Germinal center (tissue), 1 donor: ENCODE measurements around the gene EFCAB10.
A peak's percentile ranks its signal among the peaks of the same experiment; 100 is the strongest.

ENCODE experiments used
- DNase-seq: peaks from one replicate; pipeline ENCODE4 v3.0.0; 2012; ENCODE audit warnings: mixed read lengths, low spot score

EFCAB10 gene, protein sequence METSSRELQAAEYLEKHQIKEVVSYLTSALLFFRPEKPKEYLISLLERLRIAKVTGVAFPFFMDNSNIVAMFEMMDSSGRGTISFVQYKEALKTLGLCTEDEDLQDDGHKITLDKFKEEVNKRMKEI

DNA sequence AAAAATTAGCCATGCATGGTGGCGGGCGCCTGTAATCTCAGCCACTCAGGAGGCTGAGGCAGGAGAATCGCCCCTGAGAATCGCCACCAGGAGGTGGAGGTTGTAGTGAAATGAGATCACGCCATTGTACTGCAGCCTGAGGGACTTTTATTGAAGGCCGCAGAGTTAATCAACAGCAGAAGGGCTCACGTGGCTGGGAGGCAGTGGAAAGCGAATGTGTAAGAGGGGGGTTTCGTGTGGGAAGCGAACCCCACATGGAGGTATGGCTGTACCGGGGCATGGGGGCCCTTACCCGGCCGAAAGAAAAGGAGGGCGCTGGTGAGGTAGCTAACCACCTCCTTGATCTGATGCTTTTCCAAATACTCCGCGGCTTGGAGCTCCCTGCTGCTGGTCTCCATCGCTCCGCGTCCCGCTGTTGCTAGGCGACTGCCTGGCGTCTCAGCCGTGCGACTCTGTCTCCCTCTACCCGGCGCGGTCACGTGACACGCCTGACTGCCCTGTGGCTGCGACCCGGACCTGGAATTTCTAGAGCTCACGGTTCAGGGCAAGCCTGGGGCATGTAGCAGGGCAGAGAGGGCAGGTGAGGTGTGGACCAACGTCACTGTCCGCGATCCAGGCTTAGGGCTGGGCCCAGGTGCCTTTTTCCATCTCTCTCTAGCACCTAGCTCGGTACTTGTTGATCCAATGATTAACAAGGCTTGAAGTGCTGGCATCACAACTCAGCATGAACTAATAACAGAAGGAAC lies at the start of gene EFCAB10:
TSS of gene EFCAB10 (minus strand) at position 428 of the 746 bp plus-strand sequence. CDS start at position 398, 30 bp downstream.
- peak; percentile 72 for DNase-seq

DNA sequence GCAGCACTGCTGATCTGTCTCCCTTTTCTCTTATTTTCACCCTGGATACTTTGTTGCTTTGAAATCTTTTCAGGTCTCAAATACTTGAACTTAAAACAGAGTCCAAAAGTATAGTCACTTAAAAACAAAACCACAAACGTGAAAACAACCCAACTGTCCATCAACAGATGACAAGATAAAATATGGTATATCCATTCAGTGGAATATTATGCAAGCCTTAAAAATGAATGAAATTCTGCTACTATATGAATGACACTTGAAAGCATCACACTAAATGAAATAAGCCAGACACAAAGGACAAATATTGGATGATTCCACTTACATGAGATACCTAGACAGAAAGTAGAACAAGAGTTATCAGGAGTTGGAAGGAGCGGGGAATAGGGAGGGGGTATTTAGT lies 44.7 kb upstream of the EFCAB10 start:
- DNase-seq = no peak

DNA sequence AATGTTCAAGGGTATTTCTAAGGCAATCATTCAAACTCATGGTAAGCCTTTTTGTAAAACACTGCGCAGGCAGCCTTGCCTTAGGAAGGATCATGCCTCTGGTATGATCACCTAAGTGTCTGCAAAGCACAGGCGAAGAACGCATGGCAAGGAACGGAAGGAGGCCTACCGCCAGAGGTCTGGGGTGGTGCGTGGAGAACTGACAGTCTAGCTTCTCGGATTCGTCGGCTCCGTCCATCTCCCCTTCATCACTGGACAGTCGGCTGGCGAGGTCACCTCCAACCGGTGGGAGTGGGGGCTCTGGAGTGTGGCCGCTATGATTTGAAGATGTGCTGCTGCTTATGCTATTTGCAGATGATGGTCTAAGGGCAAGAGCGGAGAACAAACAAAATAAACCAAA lies 42.6 kb upstream of the EFCAB10 start:
- DNase-seq = no peak

DNA sequence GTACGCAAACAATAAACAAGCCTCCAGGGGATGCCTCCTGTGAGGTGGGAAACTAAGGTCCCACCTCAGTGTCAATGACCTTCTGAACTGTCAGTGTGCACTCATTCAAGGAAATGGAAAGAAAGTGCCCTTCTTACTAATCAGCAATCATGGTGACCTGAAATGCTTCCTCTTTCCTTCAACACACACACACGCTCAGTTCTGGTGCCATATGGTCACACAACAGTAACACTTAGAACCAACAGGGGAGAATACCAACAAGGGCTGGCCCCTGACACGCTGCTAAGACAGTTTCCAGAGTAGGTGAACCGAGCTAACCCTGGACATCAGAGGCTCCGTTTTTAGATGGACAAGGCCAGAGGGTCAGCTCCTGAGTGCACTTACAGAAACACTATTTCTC lies 42.1 kb upstream of the EFCAB10 start:
- DNase-seq = no peak

DNA sequence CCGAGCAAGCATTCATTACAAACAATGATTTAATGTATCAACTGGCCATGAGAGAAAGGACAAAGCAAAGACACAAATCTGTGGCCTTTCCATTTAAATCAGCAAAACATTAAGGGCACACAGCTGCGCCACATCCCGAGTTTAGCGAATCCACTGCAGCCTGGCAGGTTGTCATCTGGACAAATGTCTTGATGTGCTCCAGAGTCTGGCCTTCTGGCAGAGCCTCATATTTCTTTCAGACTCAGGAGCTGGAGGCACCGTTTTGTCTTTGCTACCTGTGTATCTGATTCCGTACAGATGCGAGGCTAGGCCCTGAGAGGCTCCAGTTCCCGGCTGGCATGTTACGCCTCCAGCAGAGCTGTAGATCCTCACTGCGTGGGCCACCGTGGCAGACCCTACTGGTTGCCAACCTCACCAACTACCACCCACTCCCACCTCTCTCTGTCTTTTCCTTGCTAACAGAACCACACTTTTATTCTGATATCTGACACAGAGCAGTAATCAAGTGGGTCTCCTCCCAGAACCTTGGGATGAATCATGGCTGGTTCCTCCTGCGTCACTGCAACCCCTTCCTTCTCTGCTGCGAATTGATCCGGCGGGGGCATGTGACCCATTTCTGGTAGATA lies 40.9 kb upstream of the EFCAB10 start:
- no peak for DNase-seq

DNA sequence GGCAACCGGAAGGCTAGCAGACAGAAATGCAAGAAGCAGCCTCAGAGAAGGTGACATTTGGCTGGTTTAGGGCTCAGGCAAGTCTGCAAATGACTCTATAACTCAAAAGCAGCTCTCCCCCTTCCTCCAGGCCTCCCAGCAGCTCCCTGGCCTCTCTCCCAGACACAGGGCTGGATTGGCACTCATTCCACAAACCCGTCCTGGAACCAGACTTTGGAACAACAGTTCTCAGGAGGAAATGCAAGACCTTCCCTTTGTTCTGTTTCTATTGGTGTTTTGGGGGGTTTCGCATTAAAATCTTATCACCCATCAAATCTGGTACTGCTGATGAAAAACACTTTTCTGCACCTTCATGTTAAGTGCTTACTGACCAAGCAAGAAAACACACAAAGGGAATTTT lies 40.3 kb upstream of the EFCAB10 start:
- no peak for DNase-seq

DNA sequence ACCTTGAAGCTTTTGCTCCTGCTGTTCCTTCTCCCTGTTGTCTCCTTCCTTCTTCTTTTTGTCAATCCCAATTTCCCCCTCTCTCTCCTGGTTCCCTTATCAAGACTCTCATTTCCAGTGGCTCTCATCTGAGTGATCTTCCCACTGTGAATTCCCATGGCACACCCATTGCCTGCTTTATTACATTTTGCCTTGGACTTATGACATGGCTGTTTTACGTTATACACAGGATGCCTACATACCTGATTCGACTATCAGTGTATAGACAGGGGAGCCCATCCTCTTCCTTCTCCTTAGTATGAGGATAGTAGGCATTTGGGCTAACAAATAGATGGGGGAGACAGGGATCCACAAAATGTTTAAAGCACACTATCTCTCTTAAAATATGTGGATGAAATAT lies 39.9 kb upstream of the EFCAB10 start:
- no peak for DNase-seq

DNA sequence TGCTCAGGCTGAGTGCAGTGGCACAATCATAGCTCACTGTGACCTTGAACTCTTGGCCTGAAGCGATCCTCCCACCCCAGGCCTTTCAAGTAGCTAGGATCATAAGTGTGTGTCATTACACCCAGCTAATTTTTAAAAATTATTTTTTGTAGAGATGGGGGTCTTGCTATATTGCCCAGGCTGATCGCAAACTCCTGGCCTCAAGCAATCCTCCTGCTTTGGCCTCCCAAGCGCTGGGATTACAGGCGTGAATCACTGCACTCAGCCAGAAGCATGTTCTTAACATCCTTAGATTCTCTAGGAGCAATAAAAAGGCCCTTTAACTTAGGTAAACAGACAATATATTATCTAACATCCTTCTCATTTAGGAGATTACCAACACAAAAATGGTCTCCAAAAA lies 38.3 kb upstream of the EFCAB10 start:
- no peak for DNase-seq

DNA sequence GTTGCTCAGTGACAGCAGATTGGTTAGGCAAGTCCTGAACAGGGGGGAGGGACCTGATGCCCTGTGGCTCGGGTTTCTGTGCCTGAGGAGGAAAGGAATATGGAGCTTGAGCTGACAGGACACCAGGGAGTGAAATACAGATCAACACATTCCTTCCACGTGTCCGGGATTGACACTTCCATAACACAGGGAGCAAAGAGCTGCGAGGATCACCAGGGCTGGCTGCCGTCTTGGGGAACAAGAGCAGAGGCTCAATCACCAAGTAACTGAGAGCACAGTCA lies 36.7 kb upstream of the EFCAB10 start:
- no peak for DNase-seq

DNA sequence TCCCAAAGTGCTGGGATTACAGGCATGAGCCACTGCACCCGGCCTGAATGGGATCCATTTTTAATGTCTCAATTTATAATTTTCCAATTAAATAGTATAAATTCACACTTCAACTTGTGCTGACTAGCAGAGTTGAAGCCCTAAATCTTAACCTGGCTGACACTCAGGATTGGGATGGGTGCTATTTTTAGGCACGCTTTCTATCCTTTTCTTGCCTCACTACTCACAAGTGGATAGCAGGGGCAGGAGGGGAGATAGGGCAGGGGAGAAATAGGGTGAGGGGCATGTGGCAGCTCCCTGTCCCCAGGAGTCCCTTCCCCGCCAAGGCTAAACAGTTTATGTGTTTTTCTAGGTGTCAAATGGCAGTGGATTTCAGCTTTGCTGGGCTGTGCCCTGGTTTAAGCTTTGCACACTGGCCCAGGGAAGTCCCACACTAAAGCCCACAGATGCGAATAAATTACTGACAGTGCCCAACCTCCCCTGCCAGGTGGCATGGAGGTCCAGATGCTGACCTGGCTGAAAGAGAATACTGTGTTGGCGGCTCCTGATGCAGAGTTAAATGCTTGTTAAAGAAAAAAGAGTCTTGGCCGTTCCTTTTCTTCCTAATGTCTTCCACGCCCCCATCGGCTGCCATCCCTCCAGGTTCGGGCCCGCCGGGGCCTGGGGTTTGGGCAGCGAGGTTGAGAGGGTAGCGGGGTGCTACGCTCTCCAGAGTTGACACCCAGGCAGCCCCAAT lies 36.2 kb upstream of the EFCAB10 start:
- no peak for DNase-seq

DNA sequence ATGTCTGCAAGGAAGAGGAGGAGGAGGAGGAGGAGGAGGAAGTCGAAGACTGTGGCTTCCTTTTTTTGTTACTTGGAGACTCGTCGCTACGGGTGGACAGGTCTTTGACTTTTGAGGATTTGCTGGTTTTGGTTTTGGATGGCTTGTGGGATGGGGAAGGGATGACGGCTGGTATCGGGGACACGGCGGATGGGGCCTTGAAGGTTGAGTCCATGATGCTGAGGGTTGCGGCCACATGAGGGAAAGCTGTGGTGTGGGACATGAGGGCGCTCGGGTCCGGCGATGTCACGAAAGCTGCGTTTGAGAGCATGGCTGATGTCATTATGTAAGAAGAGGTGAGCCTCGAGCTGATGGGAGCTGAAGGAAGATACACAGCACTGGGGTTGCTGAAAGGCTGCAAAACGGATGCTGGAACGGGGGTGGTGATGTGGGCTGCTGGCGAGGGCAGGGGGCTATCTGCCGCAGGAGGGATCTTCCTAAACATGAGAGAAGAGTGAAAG lies 33.1 kb upstream of the EFCAB10 start:
- no peak for DNase-seq

DNA sequence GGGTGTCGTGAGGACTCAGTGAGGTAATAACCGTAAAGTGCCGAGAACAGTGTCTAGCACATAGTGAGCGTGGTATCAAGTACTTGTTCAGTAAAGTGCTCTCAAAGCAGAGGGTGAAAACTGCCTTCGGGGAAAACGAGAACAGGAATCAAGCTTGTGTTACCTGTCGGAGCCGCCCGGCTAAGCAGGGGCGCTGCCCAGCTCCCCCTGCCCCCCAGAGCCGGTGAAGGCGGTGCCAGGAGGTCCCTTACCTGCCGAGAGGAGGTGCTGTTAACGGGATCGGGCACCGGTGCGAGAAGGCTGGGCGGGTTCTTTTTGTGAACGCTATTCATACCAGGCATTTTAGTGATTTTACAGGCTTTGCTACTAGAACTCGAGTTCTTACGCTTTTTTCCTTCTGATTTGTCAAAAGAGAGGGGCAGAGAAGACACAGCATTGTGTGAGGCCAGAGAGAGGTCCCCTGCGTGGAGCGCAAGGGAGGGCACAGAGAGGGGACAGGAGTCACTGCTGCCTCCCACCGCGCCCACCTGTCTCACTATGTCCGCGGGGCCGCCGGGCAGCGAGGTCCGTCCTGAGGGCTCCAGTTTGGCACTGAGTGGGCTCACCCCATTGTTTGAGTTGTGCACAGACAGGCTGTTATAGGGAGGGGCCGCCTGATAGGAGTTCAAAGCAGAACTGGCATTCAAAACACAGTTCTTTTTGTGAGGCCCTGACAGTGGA lies 32.5 kb upstream of the EFCAB10 start:
- no peak for DNase-seq

DNA sequence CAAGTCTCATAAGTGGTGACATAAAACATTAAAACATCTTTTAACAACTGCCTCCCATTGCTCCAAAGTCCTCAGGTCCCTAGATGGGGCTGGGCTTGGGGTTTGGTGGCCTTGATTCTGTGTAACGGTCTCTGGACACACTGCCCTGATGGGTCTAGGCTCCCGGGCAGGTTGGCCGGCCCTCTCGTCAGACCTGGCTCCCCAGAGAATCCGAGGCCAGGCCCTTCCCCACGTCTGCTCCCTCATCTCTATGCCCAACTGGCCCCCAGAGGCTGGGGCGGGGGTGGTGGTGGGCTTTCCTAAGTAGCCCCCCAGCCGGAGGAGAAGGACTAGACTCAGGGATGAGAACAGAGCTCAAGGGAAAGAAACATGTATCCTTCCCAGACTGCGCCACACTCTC lies 31.5 kb upstream of the EFCAB10 start:
- DNase-seq = no peak

DNA sequence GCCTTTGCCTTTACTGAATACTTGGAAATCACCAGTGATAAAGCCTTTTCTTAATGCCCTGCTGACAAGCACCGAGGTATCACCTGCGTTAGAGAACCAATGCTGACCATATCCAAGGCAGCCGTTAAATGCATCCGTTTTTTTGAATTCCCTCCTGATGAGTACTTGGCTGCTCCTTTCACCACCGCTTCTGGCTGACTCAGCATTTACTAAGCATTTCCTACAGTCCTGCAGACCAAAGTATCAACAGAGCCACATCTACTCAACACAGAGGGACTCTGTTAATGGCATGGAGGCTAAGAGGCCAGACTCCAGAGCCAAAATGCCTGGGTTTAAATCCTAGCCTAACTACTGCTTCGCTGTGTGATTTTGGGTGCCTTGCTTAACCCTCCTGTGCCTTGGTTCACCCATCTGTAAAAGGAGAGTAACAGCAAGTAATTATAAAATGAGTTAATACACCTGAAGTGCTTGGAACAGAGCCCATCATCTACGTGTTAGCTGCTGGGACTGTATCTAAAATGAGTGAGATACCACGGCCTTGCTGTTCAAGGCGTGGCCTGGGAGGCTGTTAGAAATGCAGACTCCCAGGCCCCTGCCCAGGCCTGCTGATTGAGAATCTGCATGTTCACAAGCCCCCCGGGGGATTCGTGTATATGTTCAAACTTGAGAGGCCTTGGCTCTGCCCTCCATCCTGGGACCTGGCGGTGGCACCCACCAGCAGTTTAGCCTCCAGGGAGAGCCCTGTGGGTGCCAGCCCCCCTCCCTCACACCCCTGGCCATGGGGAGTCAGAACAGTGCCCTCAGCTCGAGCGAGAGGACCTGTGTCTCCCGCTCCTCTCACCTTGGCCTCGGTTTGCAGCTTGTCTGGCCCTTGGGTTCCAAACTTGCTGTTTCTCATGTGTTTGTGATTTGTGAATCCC lies 30.8 kb upstream of the EFCAB10 start:
- no peak for DNase-seq

DNA sequence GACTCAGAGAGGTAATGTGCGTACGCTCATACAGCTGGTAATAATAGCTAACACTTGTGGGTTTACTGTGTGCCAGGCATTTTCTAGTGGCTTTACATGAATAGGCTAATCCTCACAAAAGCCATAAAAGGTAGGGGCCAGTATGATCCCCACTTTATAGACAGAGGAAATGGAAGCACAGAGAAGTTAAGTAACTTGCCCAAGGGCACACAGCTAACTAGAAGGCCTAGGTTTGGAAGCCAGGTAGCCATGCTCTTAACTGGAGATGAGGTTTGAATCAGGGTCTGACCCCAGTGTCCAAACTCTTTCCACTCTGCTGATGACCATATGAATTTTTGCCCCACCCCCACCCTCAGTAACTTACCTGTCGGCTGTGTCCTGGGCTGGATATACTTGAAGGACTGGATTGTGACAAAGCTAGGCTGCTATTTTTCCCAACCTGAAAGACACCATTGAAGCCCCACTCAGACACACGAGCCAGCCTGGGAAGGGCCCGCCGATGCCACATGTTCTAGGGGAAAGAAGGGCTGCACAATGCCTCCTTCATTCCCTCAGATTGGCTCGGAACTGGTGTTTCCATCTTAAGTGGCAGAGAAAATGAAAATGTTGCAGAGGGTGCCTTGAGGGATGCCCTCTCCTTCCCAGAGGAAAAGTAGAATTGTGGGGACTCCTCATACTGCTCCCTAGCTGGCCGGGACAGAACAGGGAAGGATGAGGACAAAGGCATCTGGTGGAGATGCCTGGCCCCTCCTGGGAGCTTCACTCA lies 29.1 kb upstream of the EFCAB10 start:
- DNase-seq = no peak

DNA sequence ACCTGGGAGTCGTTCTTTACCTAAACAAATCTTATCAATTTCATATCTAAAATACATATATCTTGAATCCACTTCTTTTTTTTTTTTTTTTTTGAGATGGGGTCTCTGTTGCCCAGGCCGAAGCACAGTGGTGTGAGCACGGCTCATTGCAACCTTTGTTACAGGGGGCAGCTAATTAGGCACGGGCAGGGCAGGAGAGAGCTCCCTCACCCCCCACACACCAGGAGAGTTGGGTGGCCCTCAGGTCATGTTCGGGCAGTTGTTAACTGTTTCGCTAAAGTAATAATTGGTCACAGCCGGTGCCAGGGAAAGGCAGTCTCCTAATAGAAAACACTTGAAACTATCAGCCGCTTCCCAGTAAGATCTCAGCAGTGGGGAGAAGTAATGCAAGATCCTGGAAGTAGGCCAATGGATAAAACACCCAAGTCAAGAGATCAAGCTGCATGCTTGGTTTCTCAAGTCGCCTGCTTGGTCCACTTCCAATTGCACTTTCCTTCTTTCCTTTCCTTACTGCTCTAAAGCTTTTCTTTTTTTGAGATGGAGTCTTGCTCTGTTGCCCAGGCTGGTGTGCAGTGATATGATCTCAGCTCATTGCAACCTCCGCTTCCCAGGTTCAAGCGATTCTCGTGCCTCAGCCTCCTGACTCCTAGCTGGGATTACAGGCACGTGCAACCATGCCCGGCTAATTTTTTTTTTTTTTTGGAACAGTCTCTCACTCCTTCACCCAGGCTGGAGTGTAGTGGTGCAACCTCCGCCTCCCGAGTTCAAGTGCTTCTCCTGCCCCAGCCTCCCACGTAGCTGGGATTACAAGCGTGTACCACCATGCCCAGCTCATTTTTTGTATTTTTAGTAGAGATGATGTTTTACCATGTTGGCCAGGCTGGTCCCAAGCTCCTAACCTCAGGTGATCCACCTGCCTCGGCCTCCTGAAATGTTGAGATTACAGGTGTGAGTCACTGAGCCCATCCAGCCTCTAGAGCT lies 21.3 kb upstream of the EFCAB10 start:
- DNase-seq = no peak

DNA sequence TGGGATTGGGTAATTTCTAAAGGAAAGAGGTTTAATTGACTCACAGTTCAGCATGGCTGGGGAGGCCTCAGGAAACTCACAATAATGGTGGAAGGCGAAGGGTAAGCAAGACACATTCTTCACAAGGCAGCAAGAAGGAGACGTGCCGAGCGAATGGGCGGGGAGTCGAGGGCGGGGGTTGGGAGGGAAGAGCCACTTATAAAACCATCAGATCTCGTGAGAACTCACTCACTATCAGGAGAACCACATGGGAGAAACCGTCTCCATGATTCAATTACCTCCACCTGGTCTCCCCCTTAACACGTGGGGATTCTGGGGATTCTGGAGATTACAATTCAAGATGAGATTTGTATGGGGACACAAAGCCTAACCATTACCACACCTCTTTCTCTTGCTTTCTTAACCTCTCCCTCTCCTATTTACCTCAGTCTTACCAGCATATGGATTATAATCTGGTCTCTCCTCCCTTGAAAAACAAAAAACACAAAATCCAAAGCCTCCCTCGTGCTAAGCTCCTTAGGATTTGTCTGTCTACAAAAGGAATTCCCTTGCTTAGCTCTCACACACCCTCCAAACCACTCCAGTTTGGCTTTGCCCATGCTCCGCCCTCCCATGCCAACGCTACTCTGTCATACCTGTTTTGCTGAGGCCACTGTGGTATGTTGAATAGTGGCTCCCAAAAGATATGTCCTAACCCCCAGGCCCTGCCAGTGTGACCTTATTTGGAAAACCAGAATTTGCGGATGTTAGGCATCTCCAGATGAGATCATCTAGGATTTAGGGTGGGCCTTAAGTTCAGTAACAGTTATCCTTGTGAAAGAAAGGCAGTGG lies 19.6 kb upstream of the EFCAB10 start:
- DNase-seq = no peak

DNA sequence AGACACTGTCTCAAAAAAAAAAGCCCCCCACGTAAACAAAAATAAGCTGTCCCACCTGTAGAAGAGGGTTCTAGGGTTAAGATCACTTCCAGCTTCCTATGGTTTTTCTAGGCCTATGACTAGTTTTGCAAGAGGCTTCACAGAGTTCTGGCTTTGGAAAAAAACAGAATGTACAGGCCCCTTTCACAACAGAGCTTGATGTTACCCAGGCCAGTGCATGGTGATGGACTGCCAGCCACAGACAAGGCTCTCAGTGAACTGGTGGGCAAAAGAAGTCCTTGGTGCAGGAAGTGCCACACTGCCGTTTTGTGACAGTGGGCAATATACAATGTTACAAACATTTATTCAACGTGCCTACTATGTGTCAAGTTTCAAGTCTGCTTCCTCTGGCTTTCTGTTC lies 18.3 kb upstream of the EFCAB10 start:
- DNase-seq = no peak
